SU-DHL-6 (cell line): ENCODE measurements around the gene SHISAL2A.

Experiments
- H2AFZ ChIP-seq: fragments of 200-600 bp; sonication (generic); 2 replicates; pipeline ENCODE4 v1.6.1; 2014; ENCODE audit warnings: low read depth, mild to moderate bottlenecking, moderate library complexity, mixed read lengths, antibody characterized with exemption, low read length; ENCODE audit not compliant: severe bottlenecking
- H3F3A ChIP-seq: fragments of 200-600 bp; shearing (Covaris generic); 2 replicates; pipeline ENCODE4 v1.6.0; 2016; ENCODE audit warnings: antibody characterized with exemption, mild to moderate bottlenecking; ENCODE audit not compliant: insufficient read depth
- H3K27ac ChIP-seq: fragments of 200-600 bp; sonication (generic); 2 replicates; pipeline ENCODE4 v1.5.1; 2016; ENCODE audit warnings: low read depth, mild to moderate bottlenecking, low read length, moderate library complexity, mixed read lengths
- H3K27me3 ChIP-seq: fragments of 200-600 bp; sonication (generic), shearing (Covaris generic); 2 replicates; pipeline ENCODE4 v1.6.0; 2014; ENCODE audit warnings: mild to moderate bottlenecking, low read length
- H3K36me3 ChIP-seq: fragments of 200-600 bp; sonication (generic); 2 replicates; pipeline ENCODE4 v1.6.1; 2014; ENCODE audit warnings: mild to moderate bottlenecking, low read length, mixed read lengths
- H3K4me2 ChIP-seq: fragments of 300-600, 200-600 bp; shearing (Covaris generic), sonication (generic); 2 replicates; pipeline ENCODE4 v1.6.0; 2014; ENCODE audit warnings: low read length, low read depth, mild to moderate bottlenecking; ENCODE audit not compliant: poor library complexity, severe bottlenecking
- H3K4me3 ChIP-seq: fragments of 200-600 bp; sonication (generic); 2 replicates; pipeline ENCODE4 v1.5.1; 2014; ENCODE audit warnings: antibody characterized with exemption, low read length, mild to moderate bottlenecking, mixed read lengths; ENCODE audit not compliant: insufficient read depth, poor library complexity, severe bottlenecking
- H3K79me2 ChIP-seq: fragments of 200-600 bp; sonication (generic); 2 replicates; pipeline ENCODE4 v1.6.1; 2014; ENCODE audit warnings: mild to moderate bottlenecking, low read length, moderate library complexity; ENCODE audit not compliant: insufficient read depth
- H3K9ac ChIP-seq: fragments of 200-600 bp; sonication (generic); 2 replicates; pipeline ENCODE4 v1.7.0; 2014; ENCODE audit warnings: mild to moderate bottlenecking, low read length
- H3K9me2 ChIP-seq: fragments of 200-600 bp; sonication (generic); replicated peaks from 2 replicates; pipeline ENCODE4 v1.6.1; 2014; ENCODE audit warnings: low read length; ENCODE audit not compliant: insufficient read depth
- H3K9me3 ChIP-seq: fragments of 200-600 bp; sonication (generic); 2 replicates; pipeline ENCODE4 v1.6.1; 2014; ENCODE audit warnings: low read length, mixed read lengths; ENCODE audit not compliant: insufficient read depth
- H4K20me1 ChIP-seq: fragments of 200-600 bp; sonication (generic); 2 replicates; pipeline ENCODE4 v1.6.1; 2014; ENCODE audit warnings: low read depth, mild to moderate bottlenecking, antibody characterized with exemption, low read length, moderate library complexity, mixed read lengths
- EZH2phosphoT487 ChIP-seq: fragments of 200-600 bp; sonication (generic), shearing (Covaris generic); conservative IDR thresholded peaks from 2 replicates; pipeline ENCODE4 v1.6.1; 2018; ENCODE audit warnings: mild to moderate bottlenecking, antibody characterized with exemption, low read length, moderate library complexity, mixed read lengths
- TF ChIP-seq, protein P1 (sequence below): fragments of 200-600 bp; sonication (generic); IDR thresholded peaks from one replicate; pipeline ENCODE4 v1.5.1; 2017; ENCODE audit warnings: antibody characterized with exemption, mild to moderate bottlenecking, low read length, moderate library complexity; ENCODE audit not compliant: insufficient read depth, poor library complexity, severe bottlenecking

The SHISAL2A gene

DNA sequence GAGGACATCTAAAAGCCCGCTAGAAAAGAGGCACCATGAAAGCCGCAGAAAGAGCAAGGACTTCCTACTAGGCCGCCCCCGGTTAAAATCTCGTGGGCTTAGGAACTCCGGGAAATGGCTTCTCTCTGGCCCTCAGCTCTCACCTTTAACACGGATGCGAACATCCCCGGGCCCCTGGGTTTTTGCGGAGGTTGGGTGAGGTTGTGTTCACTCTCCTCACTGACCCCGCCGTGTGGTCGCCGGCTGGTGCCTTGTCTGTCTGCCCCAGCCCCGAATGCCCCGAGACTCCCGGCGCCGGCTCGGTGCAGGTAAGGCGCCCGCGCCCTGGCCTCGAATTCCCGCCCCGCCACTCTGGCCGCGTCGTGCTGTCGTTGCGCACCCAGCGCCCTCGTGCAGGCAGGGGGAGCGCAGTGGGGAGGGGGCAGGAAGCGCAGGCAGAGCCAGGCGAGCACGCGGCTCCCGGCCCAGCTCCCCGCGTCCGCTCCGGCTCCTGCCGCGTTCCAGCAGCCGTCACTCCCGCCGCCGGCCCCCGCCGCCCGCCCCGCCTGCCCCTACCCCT is at the start of gene SHISAL2A:
TSS of gene SHISAL2A (plus strand) at position 437 of the 559 bp plus-strand sequence. CDS start 326 bp downstream, outside the sequence.
- Histone ChIP-seq H3K79me2 (peaks cover 74% of the 10 kb centered on the region), H3K9me3 (no peaks in the 10 kb centered on the region), H3K9me2 (no peaks in the 10 kb centered on the region), H3K27me3 (no peaks in the 10 kb centered on the region), H3K9ac (peak within 1 kb of the TSS; percentile 97), H4K20me1 (no peaks in the 10 kb centered on the region), H2AFZ (peak within 1 kb of the TSS; percentile 32), H3K4me3 (peak within 1 kb of the TSS; percentile 66), H3K27ac (peak within 1 kb of the TSS; percentile 96), H3K36me3 (no peaks in the 10 kb centered on the region), H3K4me2 (peak within 1 kb of the TSS; percentile 91), H3F3A (peaks cover 44% of the 10 kb centered on the region)
- TF ChIP-seq EZH2phosphoT487 = no peak
- TF ChIP-seq, protein P1, sequence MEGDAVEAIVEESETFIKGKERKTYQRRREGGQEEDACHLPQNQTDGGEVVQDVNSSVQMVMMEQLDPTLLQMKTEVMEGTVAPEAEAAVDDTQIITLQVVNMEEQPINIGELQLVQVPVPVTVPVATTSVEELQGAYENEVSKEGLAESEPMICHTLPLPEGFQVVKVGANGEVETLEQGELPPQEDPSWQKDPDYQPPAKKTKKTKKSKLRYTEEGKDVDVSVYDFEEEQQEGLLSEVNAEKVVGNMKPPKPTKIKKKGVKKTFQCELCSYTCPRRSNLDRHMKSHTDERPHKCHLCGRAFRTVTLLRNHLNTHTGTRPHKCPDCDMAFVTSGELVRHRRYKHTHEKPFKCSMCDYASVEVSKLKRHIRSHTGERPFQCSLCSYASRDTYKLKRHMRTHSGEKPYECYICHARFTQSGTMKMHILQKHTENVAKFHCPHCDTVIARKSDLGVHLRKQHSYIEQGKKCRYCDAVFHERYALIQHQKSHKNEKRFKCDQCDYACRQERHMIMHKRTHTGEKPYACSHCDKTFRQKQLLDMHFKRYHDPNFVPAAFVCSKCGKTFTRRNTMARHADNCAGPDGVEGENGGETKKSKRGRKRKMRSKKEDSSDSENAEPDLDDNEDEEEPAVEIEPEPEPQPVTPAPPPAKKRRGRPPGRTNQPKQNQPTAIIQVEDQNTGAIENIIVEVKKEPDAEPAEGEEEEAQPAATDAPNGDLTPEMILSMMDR = no peak

DNA sequence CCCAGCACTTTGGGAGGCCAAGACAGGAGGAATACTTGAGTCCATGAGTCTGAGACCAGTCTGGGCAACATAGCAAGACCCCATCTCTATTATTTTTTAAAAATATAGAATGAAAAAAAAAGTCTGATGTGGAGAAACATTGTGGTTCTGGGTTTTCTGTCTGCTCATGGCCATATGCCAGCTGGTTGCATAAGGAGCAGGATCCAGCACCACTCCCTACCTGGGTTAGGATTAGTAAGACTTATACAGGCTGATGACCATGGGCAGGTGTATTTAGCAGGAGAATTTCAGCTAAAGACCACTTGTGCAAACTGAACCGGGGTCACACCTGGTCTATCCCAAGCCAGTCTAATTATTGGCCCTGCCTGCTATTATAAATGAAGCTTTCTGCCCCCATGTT is 47.5 kb upstream of the SHISAL2A start:
- Histone ChIP-seq H3F3A (no peaks in the 10 kb centered on the region), H3K4me3 (no peak overlapping the region), H3K9me3 (no peaks in the 10 kb centered on the region), H4K20me1 (no peaks in the 10 kb centered on the region), H3K9me2 (no peaks in the 10 kb centered on the region), H3K27me3 (no peaks in the 10 kb centered on the region), H3K27ac (no peak overlapping the region), H3K4me2 (no peak overlapping the region), H3K9ac (no peak overlapping the region), H2AFZ (no peak overlapping the region), H3K36me3 (no peaks in the 10 kb centered on the region), H3K79me2 (no peaks in the 10 kb centered on the region)
- TF ChIP-seq, protein P1 = no peak
- no peak for TF ChIP-seq EZH2phosphoT487

DNA sequence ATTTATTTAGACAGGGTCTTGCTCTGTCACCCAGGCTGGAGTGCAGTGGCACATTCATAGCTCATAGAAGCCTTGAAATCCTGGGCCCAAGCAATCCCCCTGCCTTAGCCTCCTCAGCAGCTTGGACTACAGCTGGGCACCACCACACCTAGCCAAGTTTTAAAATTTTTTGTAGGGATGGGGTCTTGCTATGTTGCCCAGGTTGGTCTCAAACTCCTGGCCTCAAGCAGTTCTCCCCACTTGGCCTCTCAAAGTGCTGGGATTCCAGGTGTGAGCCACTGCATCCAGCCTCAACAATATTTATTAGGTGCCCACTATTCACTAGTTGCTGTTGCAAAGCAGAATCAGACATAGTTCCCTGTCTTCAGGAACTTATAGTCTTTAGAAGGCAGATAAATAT is 44.9 kb upstream of the SHISAL2A start:
- Histone ChIP-seq H3K9me3 (no peaks in the 10 kb centered on the region), H3K36me3 (no peaks in the 10 kb centered on the region), H3K4me3 (no peak overlapping the region), H3K4me2 (no peak overlapping the region), H3K27me3 (no peaks in the 10 kb centered on the region), H2AFZ (no peak overlapping the region), H3F3A (peaks cover 7% of the 10 kb centered on the region), H3K9ac (no peak overlapping the region), H4K20me1 (no peaks in the 10 kb centered on the region), H3K79me2 (no peaks in the 10 kb centered on the region), H3K9me2 (no peaks in the 10 kb centered on the region), H3K27ac (no peak overlapping the region)
- TF ChIP-seq, protein P1 = no peak
- no peak for TF ChIP-seq EZH2phosphoT487
